HG03354 (cell line): ENCODE results near the gene UBL4A.

Experiments used
- ATAC-seq: cut with Tn5 transposase; IDR thresholded peaks from one replicate; pipeline ENCODE4 v1.9.1; 2021; ENCODE audit warnings: mild to moderate bottlenecking; ENCODE audit not compliant: unreplicated experiment, poor library complexity, severe bottlenecking

UBL4A gene

GRCh38 chrX:154466907-154467306 is 19.5 kb downstream of the UBL4A start:
- ATAC-seq = no peak

DNA sequence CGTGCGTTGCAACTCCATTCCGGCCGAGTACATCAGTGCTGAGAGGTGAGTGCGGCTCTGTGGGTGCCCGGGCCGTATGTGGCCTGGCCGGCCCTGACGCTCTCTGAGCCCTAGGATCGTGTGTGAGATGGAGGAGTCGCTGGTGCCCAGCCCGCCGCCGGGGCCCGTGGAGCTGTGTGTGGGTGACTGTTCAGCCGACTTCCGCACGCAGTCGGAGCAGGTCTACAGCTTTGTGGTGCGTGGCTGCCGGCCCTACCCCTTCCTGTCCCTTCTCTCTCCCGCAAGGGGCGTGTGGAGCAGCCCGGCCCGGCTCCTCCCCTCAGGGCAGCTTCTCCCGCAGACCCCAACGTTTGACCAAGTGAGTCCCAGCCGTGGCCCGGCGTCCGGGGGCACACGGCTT is 20.4 kb downstream of the UBL4A start:
- ATAC-seq = no peak

GRCh38 chrX:154465601-154466000 is 20.8 kb downstream of the UBL4A start:
- ATAC-seq = no peak

GRCh38 chrX:154464806-154465365 is 21.5 kb downstream of the UBL4A start:
- no peak for ATAC-seq

- no peak for ATAC-seq
Observed at GRCh38 chrX:154463611-154464220, 22.7 kb downstream of the UBL4A start.

GRCh38 chrX:154462396-154462795 is 24.0 kb downstream of the UBL4A start:
- ATAC-seq = no peak

DNA sequence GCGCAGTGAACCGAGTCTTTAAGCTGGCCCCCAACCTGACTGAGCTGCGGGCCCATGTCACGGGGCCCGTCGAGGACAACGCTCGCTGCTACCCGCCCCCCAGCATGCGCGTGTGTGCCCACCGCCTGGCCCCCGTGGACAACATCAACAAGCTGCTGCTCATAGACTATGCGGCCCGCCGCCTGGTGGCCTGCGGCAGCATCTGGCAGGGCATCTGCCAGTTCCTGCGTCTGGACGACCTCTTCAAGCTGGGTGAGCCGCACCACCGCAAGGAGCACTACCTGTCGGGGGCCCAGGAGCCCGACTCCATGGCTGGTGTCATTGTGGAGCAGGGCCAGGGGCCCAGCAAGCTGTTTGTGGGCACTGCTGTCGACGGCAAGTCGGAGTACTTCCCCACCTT is 26.1 kb downstream of the UBL4A start:
- no peak for ATAC-seq

GRCh38 chrX:154459832-154460231 is 26.6 kb downstream of the UBL4A start:
- no peak for ATAC-seq

GRCh38 chrX:154458954-154459778 is 27.2 kb downstream of the UBL4A start:
- no peak for ATAC-seq

DNA sequence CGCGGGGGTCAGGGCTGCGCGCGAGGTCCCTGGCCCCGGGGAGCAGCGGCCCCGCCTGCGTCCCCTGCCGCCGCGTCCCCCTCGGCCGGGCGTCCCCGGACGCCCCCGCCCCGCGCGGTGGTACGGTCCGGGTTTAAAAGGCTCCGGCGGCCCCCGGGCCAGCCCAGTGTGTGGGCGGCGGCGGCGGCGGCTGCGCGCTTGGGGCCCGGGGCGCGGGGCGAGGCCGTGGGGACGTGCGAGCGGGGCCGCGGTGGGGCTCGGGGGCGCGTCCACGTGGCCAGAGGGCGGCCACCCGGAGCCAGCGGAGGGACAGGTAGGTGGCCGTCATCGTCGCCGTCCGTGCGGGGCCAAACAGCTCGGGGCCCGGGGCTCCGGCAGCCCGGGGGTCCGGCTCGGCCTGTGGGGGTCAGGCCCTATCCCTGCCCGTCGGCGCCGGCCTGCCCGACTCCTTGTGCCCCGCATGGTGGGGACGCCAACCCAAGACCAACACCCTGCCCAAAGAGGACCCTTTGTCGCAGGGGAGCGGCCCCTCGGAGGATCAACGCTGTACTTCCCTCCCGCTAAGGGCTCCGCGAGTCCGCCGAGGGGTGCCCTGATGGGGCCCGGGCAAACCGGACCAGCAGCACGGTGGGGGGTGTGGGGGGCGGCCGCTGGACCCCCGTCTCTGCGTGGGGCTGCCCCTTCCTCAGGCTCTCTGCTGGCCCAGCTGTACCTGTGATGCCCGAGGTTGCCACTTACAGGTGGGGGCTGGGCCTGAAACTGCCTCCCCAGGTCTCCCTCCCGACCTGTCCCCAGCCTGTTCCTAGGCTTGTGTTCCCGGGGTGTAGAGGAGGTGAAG is 28.1 kb downstream of the UBL4A start, which contains the start of gene PLXNA3:
Gene PLXNA3 (plus strand): TSS at position 166 of the 838 bp plus-strand sequence. CDS start 1,903 bp downstream, outside the sequence.
- ATAC-seq = peak; percentile 61

DNA sequence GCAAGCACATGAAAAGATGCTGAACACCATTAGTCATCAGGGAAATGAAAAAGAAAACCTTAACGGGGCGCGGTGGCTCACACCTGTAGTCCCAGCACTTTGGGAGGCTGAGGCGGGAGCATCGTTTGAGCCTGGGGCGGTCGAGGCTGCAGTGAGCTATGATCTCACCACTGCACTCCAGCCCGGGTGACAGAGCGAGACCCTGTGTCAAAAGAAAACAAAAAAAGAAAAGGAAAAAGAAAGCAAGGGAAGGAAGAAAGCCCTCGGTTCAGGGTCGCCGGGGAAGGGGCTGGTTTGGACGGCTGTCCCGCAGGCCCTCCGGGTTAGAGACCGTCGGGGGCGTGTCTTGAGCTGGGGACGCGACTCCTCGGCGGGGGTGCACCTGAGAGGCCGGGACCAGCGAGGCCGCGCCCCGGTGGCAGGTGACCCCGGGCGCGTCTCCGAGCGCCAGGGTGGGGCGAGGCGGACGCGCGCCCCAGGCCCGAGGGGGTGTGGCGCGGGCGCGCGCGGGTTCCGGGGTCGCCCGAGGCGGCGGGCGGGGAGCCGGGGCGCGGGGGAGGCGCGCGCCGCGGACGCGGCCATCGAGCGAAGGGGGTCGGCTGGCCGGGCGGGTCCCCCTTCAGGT is 28.8 kb downstream of the UBL4A start:
- peak; percentile 38 for ATAC-seq

- ATAC-seq = no peak
Observed at GRCh38 chrX:154452823-154453222, 33.6 kb downstream of the UBL4A start.

GRCh38 chrX:154450312-154450711 is 36.1 kb downstream of the UBL4A start:
- ATAC-seq = no peak

- no peak for ATAC-seq
Observed at GRCh38 chrX:154449618-154450017, 36.8 kb downstream of the UBL4A start.

- no peak for ATAC-seq
Observed at GRCh38 chrX:154448484-154448883, 37.9 kb downstream of the UBL4A start.

DNA sequence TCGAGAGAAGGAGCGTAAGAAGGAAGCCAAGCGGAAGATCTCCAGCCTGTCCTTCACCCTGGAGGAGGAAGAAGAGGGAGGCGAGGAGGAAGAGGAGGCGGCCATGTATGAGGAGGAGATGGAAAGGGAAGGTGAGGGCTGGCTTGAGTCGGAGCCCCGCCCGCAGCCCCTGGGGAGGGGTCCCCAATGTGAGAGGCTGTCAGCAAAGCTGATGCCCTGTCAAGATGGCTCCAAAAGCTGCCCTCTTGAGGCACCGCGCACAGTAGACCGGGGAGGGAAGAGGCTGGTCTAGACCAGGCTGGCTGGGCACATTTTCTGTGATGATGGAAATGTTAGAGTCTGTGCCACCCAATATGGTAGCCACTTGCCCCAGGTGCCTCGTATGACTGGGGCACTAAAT is 40.0 kb downstream of the UBL4A start:
- no peak for ATAC-seq

- no peak for ATAC-seq
Observed at GRCh38 chrX:154445776-154446175, 40.6 kb downstream of the UBL4A start.

DNA sequence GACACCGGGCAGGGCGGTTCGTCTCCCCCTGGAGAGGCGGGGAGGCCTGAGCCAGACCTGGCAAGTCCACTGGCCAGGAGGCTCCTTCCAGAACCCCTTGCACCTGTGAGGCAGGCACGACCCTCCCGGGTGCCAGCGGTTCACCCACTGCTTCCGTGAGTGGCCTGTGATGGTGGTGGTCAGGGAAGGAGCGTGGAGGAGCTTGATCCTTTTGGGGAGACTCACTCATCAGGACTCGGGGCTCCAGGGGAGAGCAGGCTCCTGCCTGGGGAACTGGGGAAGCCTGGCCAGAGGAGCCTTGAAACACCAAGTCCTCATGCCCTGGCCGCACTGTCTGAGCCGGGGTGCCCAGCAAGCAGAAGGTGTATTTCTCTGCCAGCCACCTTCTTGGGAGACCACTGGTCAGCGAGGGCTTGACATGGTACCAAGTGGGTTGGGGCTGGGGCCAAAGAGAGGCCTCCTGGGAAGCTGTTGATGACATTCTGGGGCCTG is 41.6 kb downstream of the UBL4A start:
- no peak for ATAC-seq

- ATAC-seq = peak; percentile 74
Observed at GRCh38 chrX:154443992-154444754, 42.2 kb downstream of the UBL4A start, which contains the start of gene FAM50A. Gene FAM50A (plus strand): TSS chrX:154444141. CDS start chrX:154444236, 95 bp downstream.
